HG03045 (cell line): ENCODE results near the gene SLC4A9.

Experiments used
- ATAC-seq: cut with Tn5 transposase; IDR thresholded peaks from one replicate; pipeline ENCODE4 v1.9.1; 2021; ENCODE audit warnings: mild to moderate bottlenecking, moderate library complexity; ENCODE audit not compliant: unreplicated experiment

The SLC4A9 gene

GRCh38 chr5:140360681-140361479 is 886 bp downstream of the SLC4A9 start:
- no peak for ATAC-seq

GRCh38 chr5:140361901-140362300 is 1.9 kb downstream of the SLC4A9 start:
- ATAC-seq: no peak

GRCh38 chr5:140362311-140362710 is 2.3 kb downstream of the SLC4A9 start:
- no peak for ATAC-seq

- ATAC-seq: peak; percentile 86
Measured at GRCh38 chr5:140362875-140363630, 3.1 kb downstream of the SLC4A9 start.

GRCh38 chr5:140363631-140364471 is 3.9 kb downstream of the SLC4A9 start:
- ATAC-seq: no peak

- no peak for ATAC-seq
Measured at GRCh38 chr5:140364472-140364765, 4.4 kb downstream of the SLC4A9 start.

GRCh38 chr5:140365282-140365681 is 5.3 kb downstream of the SLC4A9 start:
- no peak for ATAC-seq

GRCh38 chr5:140365941-140366340 is 5.9 kb downstream of the SLC4A9 start:
- no peak for ATAC-seq

GRCh38 chr5:140366589-140367255 is 6.7 kb downstream of the SLC4A9 start:
- ATAC-seq: no peak

- no peak for ATAC-seq
Measured at GRCh38 chr5:140367256-140368013, 7.4 kb downstream of the SLC4A9 start.

GRCh38 chr5:140371356-140372151 is 11.6 kb downstream of the SLC4A9 start:
- no peak for ATAC-seq

GRCh38 chr5:140372971-140373487 is 13.0 kb downstream of the SLC4A9 start:
- ATAC-seq: no peak

GRCh38 chr5:140381351-140381750 is 21.4 kb downstream of the SLC4A9 start:
- no peak for ATAC-seq

GRCh38 chr5:140381972-140382371 is 22.0 kb downstream of the SLC4A9 start:
- ATAC-seq: no peak

GRCh38 chr5:140382866-140383265 is 22.9 kb downstream of the SLC4A9 start:
- no peak for ATAC-seq

- ATAC-seq: no peak
Measured at GRCh38 chr5:140383300-140383699, 23.3 kb downstream of the SLC4A9 start.

- no peak for ATAC-seq
Measured at GRCh38 chr5:140388052-140388451, 28.1 kb downstream of the SLC4A9 start.

- no peak for ATAC-seq
Measured at GRCh38 chr5:140391312-140391711, 31.3 kb downstream of the SLC4A9 start.

- no peak for ATAC-seq
Measured at GRCh38 chr5:140391732-140392131, 31.7 kb downstream of the SLC4A9 start.
